HG03520 (cell line): ENCODE results near the gene SGMS1.
"Not testable (repeated sequence)": the region's sequence is repeated elsewhere in the genome, so short reads cannot be mapped to it uniquely, and the experiment has no call there.

Source experiments
- ATAC-seq: cut with Tn5 transposase; IDR thresholded peaks from one replicate; pipeline ENCODE4 v1.9.1; 2021; ENCODE audit warnings: mild to moderate bottlenecking, moderate library complexity; ENCODE audit not compliant: unreplicated experiment

The SGMS1 gene

GRCh38 chr10:50582766-50583762 is 40.7 kb downstream of the SGMS1 start:
- ATAC-seq: no peak

- ATAC-seq: no peak
These were observed 41.7 kb downstream of the SGMS1 start for GRCh38 chr10:50582046-50582445.

- no peak for ATAC-seq
These were observed 43.4 kb downstream of the SGMS1 start for GRCh38 chr10:50580262-50580891.

DNA sequence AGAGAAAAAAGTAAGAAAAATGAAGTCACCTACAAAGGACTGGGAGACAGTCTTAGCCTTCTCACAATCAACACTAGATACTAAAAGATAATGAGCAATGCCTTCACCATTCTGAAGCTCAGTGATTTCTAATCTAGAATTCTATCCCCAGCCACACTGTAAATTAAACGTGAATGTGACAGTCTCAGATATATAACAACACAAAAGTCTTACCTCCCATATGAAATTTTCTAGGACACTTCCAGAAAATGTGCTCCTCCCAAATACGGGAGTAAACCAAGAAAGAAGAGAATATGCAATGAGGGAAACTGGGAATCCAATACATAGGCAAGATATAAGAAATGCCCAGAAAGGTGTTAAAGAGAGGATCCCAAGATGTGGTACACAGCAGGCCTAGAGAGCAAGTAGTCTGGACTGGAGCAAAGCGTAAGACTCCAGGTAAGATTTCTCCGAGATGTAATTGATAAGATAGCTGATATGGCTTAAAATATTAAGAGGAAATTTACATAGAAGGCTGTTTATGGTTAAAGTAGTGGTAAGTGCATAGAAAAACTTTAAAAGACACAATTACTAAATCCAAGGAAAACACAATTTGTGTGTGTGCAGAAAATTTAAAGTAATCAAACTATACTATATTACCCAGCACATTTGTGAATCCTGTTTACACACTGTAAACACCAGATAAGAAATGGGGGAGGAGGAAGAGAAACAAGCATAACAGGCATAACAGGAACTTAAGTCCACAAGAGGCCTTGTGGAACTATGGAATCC is 44.1 kb downstream of the SGMS1 start:
- no peak for ATAC-seq

DNA sequence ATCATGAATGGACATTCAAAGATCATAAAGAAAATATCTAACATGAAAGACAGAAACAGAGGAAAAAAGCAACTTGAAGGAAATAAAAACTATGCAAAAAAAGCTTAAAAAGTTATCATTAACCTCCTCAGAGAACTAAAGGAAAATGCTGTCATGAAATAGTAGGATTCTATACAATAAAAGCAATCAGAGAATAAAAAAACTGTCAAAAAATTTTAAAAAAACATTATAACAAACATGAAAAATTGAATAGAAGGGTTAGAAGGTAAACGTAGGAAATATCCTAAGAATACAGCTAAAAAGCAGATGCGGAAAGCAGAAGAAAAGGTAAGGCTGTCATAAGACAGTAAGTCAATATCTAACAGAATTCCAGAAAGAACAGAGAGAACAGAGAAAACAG is 44.8 kb downstream of the SGMS1 start:
- ATAC-seq: no peak

GRCh38 chr10:50577681-50578350 is 45.9 kb downstream of the SGMS1 start:
- no peak for ATAC-seq

DNA sequence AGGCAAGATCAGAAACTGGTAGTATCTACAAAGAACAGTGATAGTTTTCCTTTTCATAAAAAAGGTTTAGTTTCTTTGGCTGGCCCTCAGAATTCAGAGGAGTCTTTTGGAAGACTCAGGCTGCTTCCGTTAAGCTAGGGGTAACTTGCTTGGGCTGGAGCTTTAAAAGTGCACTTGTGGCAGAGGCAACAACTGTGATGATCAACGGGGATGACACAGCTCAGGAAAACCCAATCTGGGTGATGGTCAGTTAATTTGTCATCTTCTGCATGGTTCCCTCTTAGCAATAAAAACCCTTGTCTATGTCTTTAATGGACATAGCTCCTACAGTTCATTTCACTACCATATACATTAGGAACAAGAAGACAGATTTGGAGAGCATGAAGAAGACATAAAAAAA is 46.7 kb downstream of the SGMS1 start:
- ATAC-seq: no peak

- ATAC-seq: no peak
These were observed 47.4 kb downstream of the SGMS1 start for GRCh38 chr10:50576245-50576815.

DNA sequence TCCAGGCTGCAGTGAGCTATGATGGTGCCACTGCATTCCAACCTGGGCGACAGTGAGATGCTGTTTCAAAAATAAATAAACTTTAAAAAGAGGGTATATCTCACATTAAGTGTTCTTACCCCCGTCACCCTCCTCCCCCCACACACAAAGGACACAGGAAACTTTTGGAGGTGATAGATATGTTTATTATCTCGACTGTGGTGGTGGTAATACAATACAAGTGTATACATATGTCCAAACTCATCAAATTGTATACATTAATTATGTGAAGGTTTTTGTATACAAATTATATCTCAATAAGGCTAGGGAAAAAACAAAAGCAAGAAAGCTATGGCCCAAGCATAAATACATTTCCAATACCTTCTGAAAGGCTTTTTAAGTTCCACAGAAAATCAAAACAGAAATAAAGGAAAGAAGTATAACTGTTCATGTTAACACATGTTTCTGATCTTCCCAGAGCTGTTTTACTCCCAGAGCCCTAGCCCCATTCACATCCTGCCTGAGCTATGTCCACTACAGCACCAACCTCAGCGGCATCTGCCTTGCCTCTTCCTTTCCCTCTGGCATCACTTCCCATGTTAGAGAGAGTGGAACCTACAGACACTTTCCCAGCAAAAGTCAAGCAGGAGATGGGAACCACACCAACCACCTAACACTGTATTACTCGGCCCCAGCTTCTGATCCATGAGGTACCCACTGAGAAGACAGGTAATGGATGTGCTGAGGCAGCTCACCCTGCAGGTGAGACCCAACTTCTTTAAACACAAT is 48.1 kb downstream of the SGMS1 start:
- no peak for ATAC-seq

- no peak for ATAC-seq
These were observed 48.8 kb downstream of the SGMS1 start for GRCh38 chr10:50574931-50575330.

DNA sequence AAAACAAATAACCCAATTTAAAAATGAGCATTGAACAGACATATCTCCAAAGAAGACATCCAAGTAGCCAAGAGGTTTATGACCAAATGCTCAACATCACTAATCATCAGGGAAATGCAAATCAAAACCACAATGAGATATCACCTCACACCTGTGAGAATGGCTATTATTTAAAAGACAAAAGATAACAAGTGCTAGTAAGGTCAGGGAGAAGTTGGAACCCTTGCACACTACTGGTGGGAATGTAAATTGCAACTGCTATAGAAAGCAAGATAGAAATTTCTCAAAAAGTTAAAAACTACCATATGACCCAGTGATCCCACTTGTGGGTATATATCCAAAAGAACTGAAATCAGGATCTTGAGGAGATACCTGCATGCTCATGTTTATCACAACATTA is 49.5 kb downstream of the SGMS1 start:
- no peak for ATAC-seq

DNA sequence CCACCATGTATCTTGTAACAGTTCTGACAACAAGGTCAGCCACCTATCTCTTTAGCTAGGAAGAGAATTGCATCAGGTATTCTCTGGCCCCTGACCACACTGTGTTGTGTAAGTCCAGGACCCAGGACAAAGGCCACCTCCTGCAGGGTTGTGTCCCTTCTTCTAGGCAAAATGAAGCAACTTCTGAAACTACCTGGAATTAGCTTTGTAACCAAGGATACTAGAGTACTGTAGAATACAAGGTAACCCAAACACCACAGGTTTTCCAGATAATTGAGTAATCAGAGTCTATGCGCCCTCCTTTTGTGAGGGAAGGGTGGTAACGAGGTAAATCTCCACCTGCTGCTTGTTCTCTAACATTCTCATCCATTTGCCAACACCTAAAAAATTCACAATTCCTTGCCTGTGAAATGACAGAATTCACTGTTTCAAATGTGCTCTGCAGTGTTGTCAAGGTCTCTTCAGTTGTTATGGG is 51.7 kb downstream of the SGMS1 start:
- no peak for ATAC-seq

DNA sequence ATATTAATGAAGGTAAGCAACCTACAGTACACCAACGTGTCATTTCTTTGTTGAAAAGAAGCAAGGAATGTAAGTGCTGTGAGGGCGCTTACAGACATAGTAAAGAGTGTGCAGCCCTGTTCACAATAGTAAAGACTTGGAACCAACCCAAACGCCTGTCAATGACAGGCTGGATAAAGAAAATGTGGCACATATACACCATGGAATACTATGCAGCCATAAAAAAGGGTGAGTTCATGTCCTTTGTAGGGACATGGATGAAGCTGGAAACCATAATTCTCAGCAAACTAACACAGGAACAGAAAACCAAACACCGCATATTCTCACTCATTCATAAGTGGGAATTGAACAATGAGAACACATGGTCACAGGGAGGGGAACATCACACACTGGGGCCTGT is 55.0 kb downstream of the SGMS1 start:
- not testable (repeated sequence) for ATAC-seq

DNA sequence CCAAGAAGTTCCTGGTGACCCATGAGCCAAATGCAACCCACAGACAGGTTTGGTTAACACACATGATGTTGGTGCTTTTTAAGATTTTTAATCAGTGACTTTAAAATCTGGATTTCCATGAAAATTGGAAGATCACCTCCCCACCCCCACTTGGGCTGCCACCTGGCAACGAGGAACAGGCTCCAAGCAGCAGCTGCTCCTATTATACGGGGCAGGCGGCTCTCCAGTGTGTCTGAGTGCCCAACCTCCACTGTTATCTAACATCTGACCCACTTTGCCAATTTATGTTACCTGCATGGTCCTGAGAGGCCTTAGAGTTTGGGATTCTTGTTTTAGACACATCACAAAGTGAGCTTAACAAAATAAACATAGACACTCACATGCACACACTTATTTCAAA is 56.4 kb downstream of the SGMS1 start:
- no peak for ATAC-seq

DNA sequence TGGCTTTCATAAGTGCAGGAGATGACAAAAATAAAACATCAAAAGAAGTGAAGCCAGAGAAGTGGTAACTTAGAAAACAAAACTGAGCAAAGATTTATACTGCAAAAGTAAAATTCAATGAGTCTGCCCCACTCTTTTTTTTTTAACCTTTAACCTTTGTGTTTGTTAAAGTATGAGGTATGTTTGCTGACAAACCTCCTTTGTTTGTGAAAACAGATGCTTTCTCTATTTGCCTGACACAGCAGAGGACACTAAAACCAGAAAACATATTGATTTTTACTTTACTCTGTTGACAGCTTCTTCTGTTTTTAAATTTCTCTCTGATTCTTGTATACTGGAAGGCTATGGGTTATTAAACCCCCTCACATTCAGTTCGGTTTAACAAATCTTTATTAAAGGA is 57.6 kb downstream of the SGMS1 start:
- ATAC-seq: no peak

- ATAC-seq: no peak
These were observed 58.3 kb downstream of the SGMS1 start for GRCh38 chr10:50565301-50566083.

DNA sequence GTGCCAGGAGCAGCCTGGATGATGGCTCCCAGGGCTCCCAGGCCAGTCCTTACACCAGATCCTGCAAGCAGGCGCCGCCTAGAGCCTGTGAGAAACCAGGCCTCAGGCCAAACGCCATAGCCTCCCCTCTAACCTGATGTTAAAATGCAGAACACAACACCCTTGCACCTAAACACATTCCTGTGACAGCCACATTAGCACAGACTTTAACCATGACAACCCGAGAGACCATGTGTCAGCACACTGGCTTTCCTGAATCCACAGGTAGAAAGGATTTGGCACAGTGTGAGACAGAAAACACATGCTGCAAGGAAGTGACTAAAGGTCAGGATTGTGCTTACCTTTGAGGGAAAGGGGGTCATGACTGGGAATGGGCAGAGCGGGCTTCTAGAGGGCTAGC is 59.9 kb downstream of the SGMS1 start:
- ATAC-seq: no peak

DNA sequence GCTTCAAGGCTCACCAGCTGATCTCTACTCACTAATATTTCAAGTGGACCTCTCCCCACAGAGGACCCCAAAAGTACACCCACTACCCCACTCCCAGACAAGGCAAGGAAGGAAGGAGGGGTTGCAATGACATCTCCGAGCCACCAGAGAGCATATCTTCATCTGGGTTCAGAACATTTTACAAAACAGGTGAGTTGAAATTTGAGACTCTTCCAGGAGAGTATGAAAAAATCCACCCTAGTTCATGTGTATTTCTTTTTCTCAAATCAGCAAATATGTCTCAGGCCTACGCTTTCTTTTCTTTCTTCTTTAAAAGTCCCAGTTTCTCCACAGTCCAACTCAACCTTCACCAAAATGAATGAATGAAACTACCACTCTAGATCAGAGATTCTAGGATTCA is 61.9 kb downstream of the SGMS1 start:
- no peak for ATAC-seq

DNA sequence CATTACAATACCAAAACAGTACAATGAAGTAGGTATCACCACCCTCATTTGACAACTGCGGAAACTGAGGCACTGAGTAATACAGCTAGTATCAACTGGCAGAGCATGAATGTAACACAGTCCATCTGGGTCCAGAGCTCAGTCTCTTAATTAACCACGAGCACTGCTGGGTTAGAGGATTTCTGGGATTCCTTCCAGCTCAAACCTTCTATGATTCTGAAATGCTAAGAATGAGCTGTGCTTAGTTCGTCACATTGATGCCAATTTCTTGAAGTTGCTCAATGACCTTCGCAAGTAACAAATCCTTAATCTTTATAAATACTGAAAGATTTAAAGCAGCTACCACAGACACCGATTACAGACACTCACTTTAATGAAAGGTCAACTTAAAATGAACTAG is 62.5 kb downstream of the SGMS1 start:
- ATAC-seq: no peak
